Esophagus muscularis mucosa (tissue), 4 donors: ENCODE measurements around the gene FAM20B. TPM values are rescaled to one million over a fixed set of nuclear protein-coding genes. Genes with fewer than 3 reads are reported as not detected.

Experiments used
- DNase-seq: peaks from one replicate; pipeline ENCODE4 v3.0.0-alpha.2; 2017; ENCODE audit errors: extremely low spot score
- H3K27ac ChIP-seq, 4 donors: fragments of 200-600 bp; sonication (generic); replicated peaks in 1 of 4; 1 replicate in 3 of 4; 2 replicates in 1 of 4; pipeline ENCODE4 v1.5.1; 2016 to 2019; ENCODE audit warnings: mild to moderate bottlenecking in 1 of 4
- H3K27me3 ChIP-seq, 4 donors: fragments of 200-600 bp; sonication (generic); one replicate each; pipeline versions ENCODE4 v1.5.1 to v1.6.0; 2016 to 2019
- H3K36me3 ChIP-seq, 4 donors: fragments of 200-600 bp; sonication (generic); one replicate each; pipeline ENCODE4 v1.5.1; 2016 to 2019
- H3K4me1 ChIP-seq, 4 donors: fragments of 200-600 bp; sonication (generic); one replicate each; pipeline ENCODE4 v1.5.1; 2016 to 2019
- H3K4me3 ChIP-seq, 4 donors: fragments of 200-600 bp; sonication (generic); 1 replicate in 2 of 4; 2 replicates in 2 of 4; pipeline ENCODE4 v1.5.1; 2016 to 2019; ENCODE audit warnings: mild to moderate bottlenecking in 4 of 4, moderate library complexity in 1 of 4
- H3K9me3 ChIP-seq, 4 donors: fragments of 200-600 bp; sonication (generic); 1 replicate in 3 of 4; 2 replicates in 1 of 4; pipeline ENCODE4 v1.5.1; 2016 to 2019
- CTCF ChIP-seq, 3 experiments: fragments of 200-600 bp in 2 of 3; fragments of 450-650 bp in 1 of 3; sonication (generic) in 2 of 3; IDR thresholded peaks; one replicate each; pipeline ENCODE4 v1.5.1; 2017 to 2019; ENCODE audit warnings: antibody characterized with exemption in 3 of 3, mild to moderate bottlenecking in 2 of 3, moderate library complexity in 1 of 3
- EP300 ChIP-seq: sonication (generic); formaldehyde crosslinking; IDR thresholded peaks from one replicate; pipeline ENCODE4 v1.6.1; 2017; ENCODE audit warnings: antibody characterized with exemption
- POLR2A ChIP-seq: fragments of 450-650 bp; IDR thresholded peaks from one replicate; pipeline ENCODE4 v1.6.1; 2017; ENCODE audit warnings: antibody characterized with exemption, moderate library complexity, mild to moderate bottlenecking, low read depth
- POLR2AphosphoS5 ChIP-seq, 2 donors: sonication (generic); formaldehyde crosslinking; IDR thresholded peaks; one replicate each; pipeline ENCODE4 v1.6.1; 2017; ENCODE audit warnings: antibody characterized with exemption in 2 of 2
- WGBS: methylation state at CpG from one replicate; pipeline ENCODE4 v1.1.5; 2018; 5-methylcytosine and 5-hydroxymethylcytosine counted together
- intact Hi-C: fragments of 100-400 bp; cut with DNase I; formaldehyde crosslinking; loops from one replicate; pipeline ENCODE4 v1.15.1; 2023
- total RNA-seq, 4 donors: library from RNA; depleted of rRNA; stranded (reverse); fragments of >200 nt; gene quantifications; one replicate each; pipeline versions ENCODE4 v1.1.0 to v1.2.1, GENCODE V29; 2016

FAM20B gene
- total RNA-seq, 4 donors from 2014 or later: 63.8 to 83.5 (median 66.5) TPM

- Histone ChIP-seq H3K27ac (no peak overlapping the region), H3K27me3 (no peaks in the 10 kb centered on the region), H3K4me3 (no peak overlapping the region), H3K4me1 (peaks cover 14 to 28% (median 22%) of the 10 kb centered on the region in 4 donors), H3K36me3 (no peaks in the 10 kb centered on the region), H3K9me3 (no peaks in the 10 kb centered on the region)
- WGBS: 78% methylated on average over 1 of the region's 1 CpG
- intact Hi-C loops: no loop called here
- TF ChIP-seq EP300: no peak
- TF ChIP-seq CTCF (IDR thresholded peaks at IDR 0.05): no peak
- TF ChIP-seq POLR2AphosphoS5 (IDR thresholded peaks at IDR 0.05): no peak
- no peak for TF ChIP-seq POLR2A
- no peak for DNase-seq
Measured at GRCh38 chr1:179012038-179012437, 13.7 kb upstream of the FAM20B start.

GRCh38 chr1:179014123-179014522 lies 11.6 kb upstream of the FAM20B start:
- H3K4me3 ChIP-seq: no peak overlapping the region
- intact Hi-C loops: no loop called here
- 95% methylated on average over 1 of the region's 1 CpG for whole genome bisulfite sequencing
- no peak overlapping the region for H3K27ac ChIP-seq
- no peaks in the 10 kb centered on the region for H3K36me3 ChIP-seq
- no peaks in the 10 kb centered on the region for H3K9me3 ChIP-seq
- no peak for DNase-seq
- TF ChIP-seq CTCF (IDR thresholded peaks at IDR 0.05) (no peak), POLR2A (no peak), POLR2AphosphoS5 (IDR thresholded peaks at IDR 0.05) (no peak), EP300 (no peak)
- peaks cover 15 to 38% (median 29%) of the 10 kb centered on the region in 4 donors for H3K4me1 ChIP-seq
- no peaks in the 10 kb centered on the region for H3K27me3 ChIP-seq

- intact Hi-C loops: no loop called here
- Histone ChIP-seq H3K27me3 (no peaks in the 10 kb centered on the region), H3K36me3 (no peaks in the 10 kb centered on the region), H3K27ac (no peak overlapping the region), H3K9me3 (no peaks in the 10 kb centered on the region), H3K4me3 (no peak overlapping the region), H3K4me1 (peaks cover 11 to 37% (median 26%) of the 10 kb centered on the region in 4 donors)
- DNase-seq: no peak
- WGBS: 86% methylated on average over 2 of the region's 2 CpGs
- TF ChIP-seq POLR2A (no peak), CTCF (IDR thresholded peaks at IDR 0.05) (no peak), EP300 (no peak)
Measured at GRCh38 chr1:179015396-179015795, 10.3 kb upstream of the FAM20B start.

GRCh38 chr1:179016706-179017382 lies 8.8 kb upstream of the FAM20B start:
- intact Hi-C loops: no loop called here
- WGBS: 30% methylated on average over 5 of the region's 5 CpGs
- Histone ChIP-seq H3K27me3 (no peaks in the 10 kb centered on the region), H3K4me1 (peaks cover 11 to 42% (median 30%) of the 10 kb centered on the region in 4 donors), H3K4me3 (peak overlapping the region in 2 of 4 donors; percentile 0 to 10), H3K27ac (peak overlapping the region; percentile 44 to 69 (median 52)), H3K36me3 (no peaks in the 10 kb centered on the region), H3K9me3 (no peaks in the 10 kb centered on the region)
- DNase-seq: peak; percentile 97
- TF ChIP-seq POLR2AphosphoS5 (IDR thresholded peaks at IDR 0.05) (peak; percentile 44 to 48), CTCF (IDR thresholded peaks at IDR 0.05) (no peak), EP300 (no peak)
